ENCODE results near the gene UBE2S. TPM values are rescaled to one million over a fixed set of nuclear protein-coding genes. Genes with fewer than 3 reads are reported as not detected.
"Not testable (repeated sequence)": the region's sequence is repeated elsewhere in the genome, so short reads cannot be mapped to it uniquely, and the experiment has no call there.

UBE2S gene
- total and polyA plus RNA-seq, 2 of the 8 experiments (the other 6 are each of a cell fraction or from before 2014, with no cell fraction given) = 398 to 530 TPM

GRCh38 chr19:55449469-55449868 is 41.9 kb upstream of the UBE2S start (continued):
- TF ChIP-seq SIRT6 (IDR thresholded peaks at IDR 0.05; ENCODE audit: low read length) (no peak), TEAD4 (IDR thresholded peaks at IDR 0.05; ENCODE audit: low read depth, low read length) (no peak), SUZ12 (IDR thresholded peaks at IDR 0.05; ENCODE audit: low read length) (no peak), MAFK (IDR thresholded peaks at IDR 0.05; ENCODE audit: low read depth, low read length) (no peak), BRCA1 (IDR thresholded peaks at IDR 0.05; ENCODE audit: low read depth, low read length) (no peak), KDM4A (IDR thresholded peaks at IDR 0.05; ENCODE audit: low read depth, low read length, severe bottlenecking) (no peak), CHD2 (IDR thresholded peaks at IDR 0.05; ENCODE audit: low read length) (no peak)

- H3K9ac ChIP-seq (replicated peaks in 1 of 4; ENCODE audit: extremely low read depth in 1 of 4, low read depth in 3 of 4, low read length in 3 of 4); H3K36me3 ChIP-seq (ENCODE audit: control insufficient read depth in 2 of 4, insufficient read depth in 4 of 4, low read length in 3 of 4); POLR2A ChIA-PET (ENCODE audit: partially characterized antibody); H3K27ac ChIP-seq (ENCODE audit: low read depth, low read length); H4K8ac ChIP-seq (ENCODE audit: extremely low read depth, insufficient read depth, low read length); H2AFZ ChIP-seq (ENCODE audit: low read length); DNase-seq (ENCODE audit: low read depth in 1 of 2, low spot score in 2 of 2); H3K23ac ChIP-seq (ENCODE audit: insufficient read length); H2BK20ac ChIP-seq (ENCODE audit: low read length); H2BK5ac ChIP-seq (ENCODE audit: low read depth, low read length); H3K18ac ChIP-seq (ENCODE audit: extremely low read depth, low read length); H4K5ac ChIP-seq (ENCODE audit: insufficient read length, low read depth, low read length); H4K91ac ChIP-seq (replicated peaks; ENCODE audit: insufficient read length, low read length); FAIRE-seq; H2BK15ac ChIP-seq (ENCODE audit: low read length); H2BK12ac ChIP-seq (ENCODE audit: low read depth, low read length); H3K79me2 ChIP-seq (ENCODE audit: control insufficient read depth in 1 of 2, insufficient read depth in 2 of 2, low read length in 2 of 2); H3K79me1 ChIP-seq (ENCODE audit: low read depth, low read length); H3K9me3 ChIP-seq (ENCODE audit: insufficient read depth in 2 of 2, low read depth in 1 of 2, low read length in 1 of 2); H2BK120ac ChIP-seq (replicated peaks; ENCODE audit: low read depth, low read length); H3K4me2 ChIP-seq (ENCODE audit: insufficient read depth in 1 of 2, low read depth in 2 of 2, low read length in 2 of 2); H3K4me1 ChIP-seq (replicated peaks in 1 of 4; ENCODE audit: control insufficient read depth in 3 of 4, insufficient read depth in 4 of 4, low read length in 3 of 4); H3K4me3 ChIP-seq (ENCODE audit: extremely low read depth in 1 of 4, insufficient read depth in 2 of 4, low read depth in 3 of 4, low read length in 4 of 4); H3K4ac ChIP-seq (replicated peaks; ENCODE audit: insufficient read length, low read depth, low read length); H3K14ac ChIP-seq (ENCODE audit: insufficient read length): not testable (repeated sequence)
- CTCF ChIA-PET (ENCODE audit: partially characterized antibody) = interaction anchor here (0.9 to 1.6 kb wide), 2 partner anchors 7 to 11 kb away, joined by 3 to 5 read pairs; no protein-coding TSS in a partner anchor
- Histone ChIP-seq H3K23me2 (ENCODE audit: low read depth, low read length) (peaks cover 20% of the 10 kb centered on the region; the same call in 1 of the 2 replicates), H3K27me3 (replicated peaks in 1 of 4; ENCODE audit: control insufficient read depth in 3 of 4, extremely low read depth in 1 of 4, insufficient read depth in 3 of 4, low read length in 3 of 4) (peaks cover 55 to 89% (median 85%) of the 10 kb centered on the region in 4 experiments), H2AK5ac (ENCODE audit: low read depth, low read length) (peak overlapping the region; percentile 68; the same call in 1 of the 2 replicates), H3K56ac (replicated peaks; ENCODE audit: insufficient read length, low read depth, low read length) (peak overlapping the region; percentile 82), H4K20me1 (replicated peaks in 1 of 2; ENCODE audit: control insufficient read depth in 1 of 2, insufficient read depth in 2 of 2, low read length in 2 of 2) (peaks cover 3 to 16% of the 10 kb centered on the region in 2 experiments)
- WGBS, 2 experiments (ENCODE audit: extremely low coverage in 1 of 2, insufficient coverage in 1 of 2, insufficient read length in 1 of 2, insufficient replicate concordance in 2 of 2, low coverage in 1 of 2, low lambda C conversion rate in 2 of 2, missing lambda C conversion rate in 1 of 2) = 89% methylated on average over 5 of the region's 5 CpGs; no CpG with 5 or more reads in 1 of the 2 experiments
Observed at GRCh38 chr19:55448175-55448490, 40.5 kb upstream of the UBE2S start.

Measured in H1 (cell line).